Esophagus squamous epithelium (tissue), 4 donors: Measurements from ENCODE around the gene FTCD.

ENCODE experiments used
- CTCF ChIP-seq, 6 experiments: fragments of 450-650 bp in 4 of 6; fragments of 200-600 bp in 2 of 6; sonication (generic) in 2 of 6; IDR thresholded peaks; one replicate each; pipeline ENCODE4 v1.5.1; 2016 to 2019; ENCODE audit warnings: antibody characterized with exemption in 6 of 6, mild to moderate bottlenecking in 4 of 6, moderate library complexity in 4 of 6
- POLR2A ChIP-seq, 4 donors: fragments of 450-650 bp; IDR thresholded peaks; one replicate each; pipeline ENCODE4 v1.6.1; 2017; ENCODE audit warnings: antibody characterized with exemption in 4 of 4, mild to moderate bottlenecking in 4 of 4, moderate library complexity in 3 of 4

DNA sequence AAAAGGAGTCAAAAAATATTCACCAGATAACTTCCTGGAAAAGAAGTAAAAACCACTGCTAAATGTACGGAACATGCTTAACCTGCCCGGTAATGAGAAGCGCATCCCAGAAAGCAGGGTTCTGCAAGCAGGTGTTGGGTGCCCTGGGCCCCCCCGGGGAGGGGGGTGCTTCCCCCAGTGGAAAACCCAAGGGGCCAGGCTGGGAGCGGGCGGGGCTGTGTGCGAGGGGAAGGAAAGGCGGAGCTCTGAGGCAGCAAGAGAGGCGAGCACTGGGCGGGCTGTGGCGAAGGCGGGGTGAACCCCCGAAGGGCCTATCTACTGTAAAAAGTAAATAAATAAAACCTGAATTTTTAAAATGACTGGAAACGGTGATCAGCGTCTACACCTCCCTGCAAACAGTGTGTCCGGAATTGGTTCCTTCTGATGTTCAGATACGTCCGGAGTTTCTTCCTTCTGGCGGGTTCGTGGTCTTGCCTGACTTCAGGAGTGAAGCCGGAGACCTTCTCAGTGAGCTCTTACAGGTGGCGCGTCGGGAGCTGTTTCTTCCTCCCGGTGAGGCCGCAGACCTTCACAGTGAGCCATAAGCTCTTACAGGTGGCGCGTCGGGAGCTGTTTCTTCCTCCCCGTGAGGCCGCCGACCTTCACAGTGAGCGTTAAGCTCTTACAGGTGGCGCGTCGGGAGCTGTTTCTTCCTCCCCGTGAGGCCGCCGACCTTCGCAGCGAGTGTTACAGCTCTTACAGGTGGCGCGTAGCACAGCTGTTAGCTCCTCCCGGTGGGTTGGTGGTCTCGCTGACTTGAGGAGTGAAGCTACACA, 13.4 kb downstream of the FTCD start:
- TF ChIP-seq CTCF (IDR thresholded peaks at IDR 0.05) (no peak), POLR2A (IDR thresholded peaks at IDR 0.05) (no peak)
